ENCODE results near the gene EFNA4.

The EFNA4 gene

GRCh38 chr1:155077758-155078445 is 14.4 kb downstream of the EFNA4 start:
- no peak for TF ChIP-seq CTCF (IDR thresholded peaks at IDR 0.05; ENCODE audit: insufficient read depth, low read length, missing control alignments)
- POLR2A ChIA-PET = no interaction called here
- DNase-seq (ENCODE audit: low read depth, low spot score) = no peak
- CTCF ChIA-PET = interaction anchor here (0.9 to 10.6 kb wide), 6 partner anchors 8 to 95 kb away, joined by 3 to 122 read pairs (median 14); partner anchors contain the start of genes EFNA4 and KRTCAP2
- H3K4me3 ChIP-seq (ENCODE audit: low read depth, low read length) = no peak overlapping the region

DNA sequence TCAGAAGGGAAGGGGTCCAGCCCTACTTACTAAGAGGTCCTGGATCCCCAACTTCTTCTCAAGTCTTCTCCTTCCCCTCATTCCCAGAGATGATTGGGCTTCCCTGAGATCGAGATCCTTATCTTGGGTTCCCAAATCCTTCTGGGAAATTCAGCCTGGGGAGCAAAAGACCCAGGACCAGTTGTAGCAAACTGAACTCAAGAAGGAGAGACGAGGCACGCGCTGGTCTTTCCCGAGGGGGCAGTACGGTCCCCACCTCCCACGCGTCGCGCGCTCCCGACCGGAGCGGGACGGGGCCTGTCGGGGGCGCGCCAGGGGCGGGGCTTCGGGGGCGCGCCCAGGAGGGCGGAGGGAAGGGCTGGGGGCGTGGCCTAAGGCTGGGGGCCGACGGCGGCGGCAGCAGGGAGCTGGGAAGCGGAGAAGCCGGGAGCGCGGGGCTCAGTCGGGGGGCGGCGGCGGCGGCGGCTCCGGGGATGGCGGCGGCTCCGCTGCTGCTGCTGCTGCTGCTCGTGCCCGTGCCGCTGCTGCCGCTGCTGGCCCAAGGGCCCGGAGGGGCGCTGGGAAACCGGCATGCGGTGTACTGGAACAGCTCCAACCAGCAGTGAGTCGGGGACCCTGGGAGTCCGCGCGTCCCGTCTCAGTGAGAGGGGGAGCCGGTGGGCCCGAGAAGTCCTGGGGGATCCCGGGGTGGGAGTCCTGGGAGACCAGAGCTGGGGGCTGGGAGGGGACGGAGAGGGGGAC is 15.1 kb downstream of the EFNA4 start, which contains the start of gene EFNA3:
TSS of gene EFNA3 (plus strand) at position 369 of the 741 bp plus-strand sequence. CDS start at position 474, 105 bp downstream.
- ChIA-PET CTCF (interaction anchor here (0.5 to 10.6 kb wide), 7 partner anchors 10 to 94 kb away, joined by 3 to 122 read pairs (median 6); partner anchors contain the start of genes EFNA4 and KRTCAP2), POLR2A (no interaction called here)
- DNase-seq (ENCODE audit: low read depth, low spot score) = no peak
- peak within 1 kb of the TSS; percentile 51 for H3K4me3 ChIP-seq (ENCODE audit: low read depth, low read length)
- TF ChIP-seq CTCF (IDR thresholded peaks at IDR 0.05; ENCODE audit: insufficient read depth, low read length, missing control alignments) = no peak

DNA sequence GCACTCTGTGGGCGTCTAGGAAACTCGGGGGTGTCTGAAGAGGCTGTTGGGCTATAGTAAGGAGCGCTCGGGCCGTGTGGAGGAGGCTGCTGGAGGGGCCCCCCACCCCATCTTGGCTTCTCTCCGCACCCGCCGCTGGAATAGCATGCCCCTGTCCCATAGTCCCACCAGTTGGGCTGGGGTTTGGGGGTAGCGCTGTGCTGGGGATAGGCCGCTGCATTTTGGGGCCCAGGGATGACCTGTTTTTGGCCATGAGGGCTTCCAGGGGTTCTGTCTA is 15.6 kb downstream of the EFNA4 start:
- POLR2A ChIA-PET = no interaction called here

GRCh38 chr1:155079487-155080311 is 16.2 kb downstream of the EFNA4 start:
- POLR2A ChIA-PET = no interaction called here
- DNase-seq (ENCODE audit: low read depth, low spot score) = no peak

More for the DNA sequence above, 15.6 kb downstream of the EFNA4 start:
- peak overlapping the region; percentile 51 for H3K4me3 ChIP-seq (ENCODE audit: low read depth, low read length)
- no peak for TF ChIP-seq CTCF (IDR thresholded peaks at IDR 0.05; ENCODE audit: insufficient read depth, low read length, missing control alignments)
- DNase-seq (ENCODE audit: low read depth, low spot score) = no peak
- CTCF ChIA-PET = interaction anchor here (0.5 to 10.6 kb wide), 6 partner anchors 10 to 93 kb away, joined by 4 to 122 read pairs (median 12); partner anchors contain the start of genes EFNA4 and KRTCAP2

More at GRCh38 chr1:155079487-155080311, 16.2 kb downstream of the EFNA4 start:
- CTCF ChIA-PET = interaction anchor here (0.9 to 10.6 kb wide), 7 partner anchors 9 to 93 kb away, joined by 4 to 122 read pairs (median 7); partner anchors contain the start of genes EFNA4 and KRTCAP2
- H3K4me3 ChIP-seq (ENCODE audit: low read depth, low read length) = no peak overlapping the region; the same call in 1 of the 2 replicates
- TF ChIP-seq CTCF (IDR thresholded peaks at IDR 0.05; ENCODE audit: insufficient read depth, low read length, missing control alignments) = no peak

Measured in AG04449 (cell line).